K562 (cell line): Measurements from ENCODE around the gene ZNF83. TPM values are rescaled to one million over a fixed set of nuclear protein-coding genes. Genes with fewer than 3 reads are reported as not detected.

Source experiments
- ATAC-seq: fragments of 200-7000 bp; cut with Tn5 transposase; 3 replicates; pipeline ENCODE4 v1.9.1; 2020; ENCODE audit warnings: moderate library complexity
- BruUV-seq: library from RNA; stranded (reverse); fragments of 400-500 nt; replicated peaks from 2 replicates; lab custom pipeline; 2021; lab: Mats Ljungman, UMichigan
- CTCF ChIA-PET: fragments of 300-600 bp; formaldehyde crosslinking; extraction: SDS; loops from one replicate; lab custom pipeline; 2021; ENCODE audit warnings: low intra/inter-chr PET ratio; lab: Yijun Ruan, JAX
- POLR2A ChIA-PET: fragments of 300-600, 350-650 bp; sonication (Branson Sonifier 250); formaldehyde crosslinking; extraction: SDS; loops from one replicate; lab custom pipeline; 2021; ENCODE audit warnings: antibody characterized with exemption, inconsistent platforms; lab: Yijun Ruan, JAX
- DNase-seq, 4 experiments: peaks; one replicate each; pipeline versions ENCODE4 v3.0.0 to v3.0.0-alpha.2; 2011 to 2018; ENCODE audit warnings: low spot score in 3 of 4, mixed read lengths in 3 of 4; ENCODE audit errors: extremely low read depth in 1 of 4
- FAIRE-seq: peaks from 2 replicates; lab custom pipeline; 2011; peaks lifted over from hg19 to GRCh38; lab: Jason Lieb, UNC
- H2AFZ ChIP-seq: 2 replicates; pipeline ENCODE4 v1.6.0; 2011; ENCODE audit warnings: low read depth, low read length, control low read depth, inconsistent platforms
- H3K27ac ChIP-seq: fragments of 200-600 bp; 3 replicates; pipeline ENCODE4 v1.8.0; 2011; ENCODE audit warnings: low read depth, mild to moderate bottlenecking, control low read depth, inconsistent platforms, low read length, moderate library complexity, mixed read lengths; ENCODE audit errors: extremely low read depth
- H3K27me3 ChIP-seq, 2 experiments: fragments of 300-600 bp in 1 of 2; 2 replicates in 1 of 2; 3 replicates in 1 of 2; pipeline versions ENCODE4 v1.6.0 to v1.8.0; 2011; ENCODE audit warnings: inconsistent platforms in 2 of 2, low read length in 2 of 2, mild to moderate bottlenecking in 1 of 2, mixed read lengths in 1 of 2, moderate library complexity in 1 of 2; ENCODE audit not compliant: control insufficient read depth in 2 of 2, insufficient read depth in 2 of 2
- H3K36me3 ChIP-seq: fragments of 300-600 bp; 3 replicates; pipeline ENCODE4 v1.8.0; 2011; ENCODE audit warnings: mild to moderate bottlenecking, low read length, inconsistent platforms; ENCODE audit not compliant: control insufficient read depth, insufficient read depth
- H3K4me1 ChIP-seq, 2 experiments: fragments of 200-600 bp in 1 of 2; replicated peaks in 1 of 2; 2 replicates in 1 of 2; 3 replicates in 1 of 2; pipeline versions ENCODE4 v1.5.1 to v1.8.0; 2011; ENCODE audit warnings: inconsistent platforms in 2 of 2, low read length in 2 of 2, mild to moderate bottlenecking in 1 of 2, mixed read lengths in 1 of 2, moderate library complexity in 1 of 2; ENCODE audit not compliant: control insufficient read depth in 2 of 2, insufficient read depth in 2 of 2
- H3K4me2 ChIP-seq: 2 replicates; pipeline ENCODE4 v1.6.1; 2011; ENCODE audit warnings: low read length, control low read depth, inconsistent platforms, mixed read lengths; ENCODE audit not compliant: insufficient read depth
- H3K4me3 ChIP-seq: fragments of 200-600 bp; sonication (generic), shearing (Covaris generic); 2 replicates; pipeline ENCODE4 v1.5.1; 2016; ENCODE audit warnings: control low read depth, inconsistent platforms
- H3K79me2 ChIP-seq: fragments of 200-600 bp; 3 replicates; pipeline ENCODE4 v1.8.0; 2011; ENCODE audit warnings: low read length, inconsistent platforms; ENCODE audit not compliant: control insufficient read depth, insufficient read depth
- H3K9ac ChIP-seq, 2 experiments: 2 replicates each; pipeline versions ENCODE4 v1.6.0 to v1.6.1; 2011; ENCODE audit warnings: low read depth in 2 of 2, low read length in 2 of 2, control low read depth in 1 of 2, inconsistent platforms in 1 of 2, mild to moderate bottlenecking in 1 of 2, mixed read lengths in 1 of 2; ENCODE audit not compliant: insufficient read depth in 1 of 2
- H3K9me1 ChIP-seq: one replicate; pipeline ENCODE4 v1.6.0; 2011; ENCODE audit warnings: inconsistent platforms, mild to moderate bottlenecking, low read length, moderate library complexity; ENCODE audit not compliant: control insufficient read depth, insufficient read depth
- H3K9me3 ChIP-seq: replicated peaks from 2 replicates; pipeline ENCODE4 v1.5.1; 2011; ENCODE audit warnings: low read depth, low read length, inconsistent platforms; ENCODE audit not compliant: control insufficient read depth, insufficient read depth
- H4K20me1 ChIP-seq: replicated peaks from 2 replicates; pipeline ENCODE4 v1.6.1; 2011; ENCODE audit warnings: low read length, inconsistent platforms, mixed read lengths; ENCODE audit not compliant: control insufficient read depth, insufficient read depth
- CBFA2T3 ChIP-seq: fragments of 450-650 bp; IDR thresholded peaks from 2 replicates; pipeline ENCODE4 v1.6.1; 2017
- ETV5 ChIP-seq: sonication (generic); formaldehyde crosslinking; IDR thresholded peaks from 2 replicates; pipeline ENCODE4 v1.4.0; 2020; ENCODE audit warnings: low read depth, mild to moderate bottlenecking, missing genetic modification reagents
- HMG20B ChIP-seq: fragments of 250-450 bp; sonication (Bioruptor Pico); IDR thresholded peaks from 2 replicates; pipeline ENCODE4 v1.5.0; 2021; ENCODE audit warnings: mild to moderate bottlenecking
- TARDBP ChIP-seq: fragments of 450-650 bp; IDR thresholded peaks from 2 replicates; pipeline ENCODE4 v1.6.1; 2016
- ZSCAN29 ChIP-seq: fragments of 450-650 bp; IDR thresholded peaks from 2 replicates; pipeline ENCODE4 v1.6.1; 2017
- WGBS: fragments of 100-300 bp; shearing (Covaris generic); methylation state at CpG from one replicate; pipeline ENCODE4 v1.1.6; 2016; ENCODE audit warnings: low coverage, mixed read lengths; ENCODE audit not compliant: insufficient coverage; ENCODE audit errors: missing lambda C conversion rate; 5-methylcytosine and 5-hydroxymethylcytosine counted together
- in situ Hi-C: fragments of 300-500 bp; cut with MboI; formaldehyde crosslinking; loops from 4 replicates; pipeline ENCODE4 v1.15.0; 2018; ENCODE audit warnings: inconsistent platforms, mixed read lengths
- intact Hi-C: fragments of 100-400 bp; cut with micrococcal nuclease; formaldehyde crosslinking; loops from 2 replicates; pipeline ENCODE4 v1.14.2; 2022
- polyA plus RNA-seq, 8 experiments: library from polyadenylated mRNA; depleted of rRNA in 4 of 8; stranded (reverse) in 5 of 8; unstranded in 3 of 8; fragments of >200 nt; fragmentation: Nextera tagmentation in 2 of 8; fragmentation: Illumina TruSeq in 1 of 8; extraction: Ambion mirVana in 2 of 8; extraction: Trizol in 1 of 8; gene quantifications; 2 replicates each; pipeline versions ENCODE4 v1.2.1 to v1.2.3, GENCODE V29; 2011 to 2014; ENCODE audit warnings: inconsistent platforms in 1 of 8, missing spikeins in 1 of 8
- total RNA-seq, 7 experiments: library from RNA; depleted of rRNA in 6 of 7; stranded (reverse); fragments of >200 nt in 6 of 7; fragmentation: Illumina TruSeq in 2 of 7; extraction: Trizol in 2 of 7; gene quantifications; 2 replicates each; pipeline versions ENCODE4 v1.2.1 to v1.2.3, GENCODE V29; 2011 to 2021; ENCODE audit warnings: low replicate concordance in 1 of 7
- TF ChIP-seq, protein P1 (sequence below): sonication (generic); formaldehyde crosslinking; IDR thresholded peaks from 2 replicates; pipeline ENCODE4 v1.8.0; 2022; ENCODE audit warnings: mild to moderate bottlenecking, missing genetic modification reagents

Gene ZNF83
- total and polyA plus RNA-seq, 9 of the 15 experiments (the other 6 are each of a cell fraction or from before 2014, with no cell fraction given): 18.6 to 74.3 (median 51.9) TPM

DNA sequence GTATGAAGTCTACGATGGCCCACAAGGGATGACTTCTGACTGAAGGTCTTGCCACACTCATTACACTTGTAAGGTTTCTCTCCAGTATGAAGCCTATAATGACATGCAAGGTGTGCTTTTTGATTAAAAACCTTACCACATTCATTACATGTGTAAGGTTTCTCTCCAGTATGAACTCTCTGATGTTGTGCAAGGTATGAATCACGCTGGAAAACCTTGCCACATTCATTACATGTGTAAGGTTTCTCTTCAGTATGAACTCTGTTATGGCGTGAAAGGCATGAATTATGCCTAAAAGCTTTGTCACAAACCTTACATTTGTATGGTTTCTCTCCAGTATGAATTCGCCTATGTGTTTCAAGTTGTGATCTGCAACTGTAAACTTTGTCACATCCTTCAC, 15.0 kb upstream of the ZNF83 start:
- H3K4me2 ChIP-seq: no peak overlapping the region
- BruUV-seq: no TSS peak
- no peaks in the 10 kb centered on the region for H3K27me3 ChIP-seq
- H3K9ac ChIP-seq: no peak overlapping the region
- DNase-seq: no peak
- ChIA-PET CTCF (no interaction called here), POLR2A (no interaction called here)
- TF ChIP-seq, protein P1, sequence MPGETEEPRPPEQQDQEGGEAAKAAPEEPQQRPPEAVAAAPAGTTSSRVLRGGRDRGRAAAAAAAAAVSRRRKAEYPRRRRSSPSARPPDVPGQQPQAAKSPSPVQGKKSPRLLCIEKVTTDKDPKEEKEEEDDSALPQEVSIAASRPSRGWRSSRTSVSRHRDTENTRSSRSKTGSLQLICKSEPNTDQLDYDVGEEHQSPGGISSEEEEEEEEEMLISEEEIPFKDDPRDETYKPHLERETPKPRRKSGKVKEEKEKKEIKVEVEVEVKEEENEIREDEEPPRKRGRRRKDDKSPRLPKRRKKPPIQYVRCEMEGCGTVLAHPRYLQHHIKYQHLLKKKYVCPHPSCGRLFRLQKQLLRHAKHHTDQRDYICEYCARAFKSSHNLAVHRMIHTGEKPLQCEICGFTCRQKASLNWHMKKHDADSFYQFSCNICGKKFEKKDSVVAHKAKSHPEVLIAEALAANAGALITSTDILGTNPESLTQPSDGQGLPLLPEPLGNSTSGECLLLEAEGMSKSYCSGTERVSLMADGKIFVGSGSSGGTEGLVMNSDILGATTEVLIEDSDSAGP (CRISPR knock-in tag): no peak
- TF ChIP-seq ZSCAN29 (no peak), HMG20B (CRISPR knock-in tag) (no peak), CBFA2T3 (no peak), ETV5 (CRISPR knock-in tag) (no peak), TARDBP (no peak)
- no peak overlapping the region for H3K27ac ChIP-seq
- H4K20me1 ChIP-seq: no peaks in the 10 kb centered on the region
- no peaks in the 10 kb centered on the region for H3K9me3 ChIP-seq
- 94% methylated on average over 4 of the region's 4 CpGs for WGBS
- H3K4me1 ChIP-seq: no peaks in the 10 kb centered on the region
- no peaks in the 10 kb centered on the region; the same call in 2 of the 3 replicates for H3K79me2 ChIP-seq
- ATAC-seq: no peak
- H3K4me3 ChIP-seq: no peak overlapping the region
- in situ Hi-C loops: no loop called here
- no peaks in the 10 kb centered on the region for H3K9me1 ChIP-seq
- no peak for FAIRE-seq
- H3K36me3 ChIP-seq: peaks cover 84% of the 10 kb centered on the region
- no peak overlapping the region for H2AFZ ChIP-seq
- intact Hi-C loops: no loop called here
